BLaER1 treated with 17β-estradiol and CSF1 and Interleukin-3, amounts not matched to agents 10 nM and 100 nM (cell line): Measurements from ENCODE around the gene PINK1.

Experiments used
- H3K27ac ChIP-seq, 11 experiments: shearing (Covaris generic); formaldehyde crosslinking; 2 replicates each; pipeline ENCODE4 v1.8.1; 2022
- H3K27me3 ChIP-seq, 11 experiments: shearing (Covaris generic); formaldehyde crosslinking; 2 replicates each; pipeline ENCODE4 v1.8.1; 2022
- H3K36me3 ChIP-seq, 11 experiments: shearing (Covaris generic); formaldehyde crosslinking; 2 replicates each; pipeline ENCODE4 v1.8.1; 2022
- H3K4me1 ChIP-seq, 10 experiments: shearing (Covaris generic); formaldehyde crosslinking; 2 replicates each; pipeline ENCODE4 v1.8.1; 2022
- H3K4me2 ChIP-seq, 11 experiments: shearing (Covaris generic); formaldehyde crosslinking; 2 replicates each; pipeline ENCODE4 v1.8.1; 2022
- H3K4me3 ChIP-seq, 10 experiments: shearing (Covaris generic); formaldehyde crosslinking; 2 replicates each; pipeline ENCODE4 v1.8.1; 2022
- H3K9ac ChIP-seq, 11 experiments: shearing (Covaris generic); formaldehyde crosslinking; 2 replicates each; pipeline ENCODE4 v1.8.1; 2022
- H3K9me3 ChIP-seq, 11 experiments: shearing (Covaris generic); formaldehyde crosslinking; replicated peaks in 1 of 11; 2 replicates each; pipeline ENCODE4 v1.8.1; 2022
- H4K20me1 ChIP-seq, 11 experiments: shearing (Covaris generic); formaldehyde crosslinking; 2 replicates each; pipeline ENCODE4 v1.8.1; 2022
- Cebpa-rat ChIP-seq, 11 experiments: shearing (Covaris generic); IDR thresholded peaks; 2 replicates each; pipeline ENCODE4 v1.8.1; 2022

The PINK1 gene

DNA sequence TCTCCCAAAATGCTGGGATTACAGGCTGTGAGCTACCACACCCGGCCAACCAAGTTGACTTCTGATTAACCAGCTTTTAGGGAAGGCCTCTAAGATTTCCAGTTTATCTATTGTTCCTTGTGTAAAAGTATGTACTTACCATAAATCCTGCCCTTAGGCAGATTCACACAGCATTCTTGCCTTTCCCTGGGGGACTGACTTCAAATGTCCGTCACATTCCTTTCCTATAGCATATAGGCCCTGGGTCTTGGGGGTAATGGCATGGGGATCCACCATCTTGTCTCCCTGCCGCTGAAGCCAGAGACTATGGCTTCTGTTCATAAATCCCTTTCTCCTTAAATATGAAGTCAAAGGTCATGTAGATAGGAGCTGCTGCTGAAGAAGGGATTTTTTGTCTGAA, 872 bp upstream of the PINK1 start:
- H3K4me2 ChIP-seq = no peak overlapping the region; a peak in 1 of 22 replicates
- H3K9me3 ChIP-seq = peaks cover 23 to 27% (median 26%) of the 10 kb centered on the region in 11 experiments; a peak in 21 of 22 replicates
- H3K4me3 ChIP-seq = no peak overlapping the region
- H3K4me1 ChIP-seq = peaks cover 9 to 12% (median 11%) of the 10 kb centered on the region in 10 experiments
- H4K20me1 ChIP-seq = peaks cover 0 to 26% (median 0%) of the 10 kb centered on the region in 11 experiments; a peak in 4 of 22 replicates
- H3K36me3 ChIP-seq = peaks cover 0 to 9% (median 0%) of the 10 kb centered on the region in 11 experiments; a peak in 4 of 22 replicates
- H3K27me3 ChIP-seq = no peaks in the 10 kb centered on the region
- no peak for TF ChIP-seq Cebpa-rat (IDR thresholded peaks at IDR 0.05)
- H3K27ac ChIP-seq = no peak overlapping the region
- H3K9ac ChIP-seq = no peak overlapping the region

DNA sequence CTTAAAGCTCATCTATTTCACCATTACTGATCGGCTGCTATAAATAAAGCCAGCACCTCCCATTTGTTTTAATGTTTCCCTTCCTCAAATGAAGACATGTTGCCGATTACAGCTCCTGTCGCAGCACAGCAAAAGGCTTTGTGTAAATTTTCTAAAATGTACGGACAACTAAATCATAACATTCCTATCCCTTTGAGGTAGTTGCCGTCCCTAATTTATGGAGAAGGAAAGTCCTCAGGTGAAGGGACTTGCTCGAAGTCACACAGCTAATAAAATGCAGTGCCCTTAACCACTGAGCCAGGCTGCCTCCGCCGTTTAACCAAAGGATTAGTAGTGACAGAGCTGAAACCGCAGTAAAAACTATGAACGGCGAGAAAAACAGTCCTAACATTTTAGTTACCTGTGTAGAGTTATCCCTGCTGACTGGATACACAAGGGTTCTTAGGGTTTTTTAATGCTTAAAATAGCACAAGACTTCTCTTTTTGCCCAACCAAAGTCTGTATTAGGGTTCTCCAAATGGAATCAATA, 871 bp downstream of the PINK1 start:
- TF ChIP-seq Cebpa-rat (IDR thresholded peaks at IDR 0.05) = no peak
- H3K27ac ChIP-seq = peak overlapping the region in 10 of 11 experiments; percentile 19 to 93 (median 84); a peak in 15 of 22 replicates
- H3K9ac ChIP-seq = peak overlapping the region; percentile 84 to 97 (median 91)
- H3K36me3 ChIP-seq = peaks cover 0 to 27% (median 8%) of the 10 kb centered on the region in 11 experiments; a peak in 11 of 22 replicates
- peak overlapping the region; percentile 85 to 99 (median 95) for H3K4me2 ChIP-seq
- H3K4me1 ChIP-seq = peaks cover 9 to 12% (median 11%) of the 10 kb centered on the region in 10 experiments
- H3K9me3 ChIP-seq = peaks cover 8 to 11% (median 9%) of the 10 kb centered on the region in 11 experiments; a peak in 21 of 22 replicates
- H3K4me3 ChIP-seq = peak overlapping the region; percentile 91 to 100 (median 98)
- peaks cover 0 to 35% (median 0%) of the 10 kb centered on the region in 11 experiments; a peak in 4 of 22 replicates for H4K20me1 ChIP-seq
- no peaks in the 10 kb centered on the region for H3K27me3 ChIP-seq

DNA sequence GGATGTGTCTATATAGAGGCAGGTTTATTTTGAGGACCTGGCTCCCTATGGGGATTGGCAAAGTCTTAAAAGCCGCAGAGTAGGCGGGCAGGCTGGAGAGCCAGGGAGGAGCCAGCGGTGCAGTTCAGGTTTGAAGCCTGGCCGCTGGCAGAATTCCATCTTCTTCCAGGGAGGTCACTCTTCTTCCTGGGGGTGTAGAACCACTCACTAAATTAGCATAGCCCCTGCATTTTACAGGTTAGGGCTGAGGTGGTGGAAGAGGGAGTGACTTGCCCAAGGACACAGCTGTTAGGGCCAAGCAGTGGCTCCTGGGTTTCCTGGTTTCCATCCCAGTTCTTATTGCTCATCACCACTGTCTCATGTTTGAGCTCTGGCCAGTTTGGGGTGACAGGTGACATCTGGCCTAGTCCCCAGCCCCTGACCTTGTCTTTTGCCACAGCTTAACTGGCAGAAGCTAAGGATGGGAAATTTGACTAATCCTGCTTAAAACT, 1.4 kb downstream of the PINK1 start:
- TF ChIP-seq Cebpa-rat (IDR thresholded peaks at IDR 0.05) = no peak
- peak overlapping the region; percentile 91 to 100 (median 98) for H3K4me3 ChIP-seq
- H3K4me2 ChIP-seq = peak overlapping the region; percentile 85 to 99 (median 95)
- peaks cover 0 to 32% (median 8%) of the 10 kb centered on the region in 11 experiments; a peak in 11 of 22 replicates for H3K36me3 ChIP-seq
- H3K9ac ChIP-seq = peak overlapping the region; percentile 84 to 97 (median 91); a peak in 20 of 22 replicates
- peak overlapping the region in 5 of 11 experiments; percentile 31 to 93 (median 86); a peak in 6 of 22 replicates for H3K27ac ChIP-seq
- H3K27me3 ChIP-seq = no peaks in the 10 kb centered on the region
- peaks cover 9 to 12% (median 11%) of the 10 kb centered on the region in 10 experiments for H3K4me1 ChIP-seq
- peaks cover 0 to 40% (median 0%) of the 10 kb centered on the region in 11 experiments; a peak in 4 of 22 replicates for H4K20me1 ChIP-seq
- H3K9me3 ChIP-seq = peaks cover 3 to 6% (median 4%) of the 10 kb centered on the region in 11 experiments; a peak in 14 of 22 replicates

DNA sequence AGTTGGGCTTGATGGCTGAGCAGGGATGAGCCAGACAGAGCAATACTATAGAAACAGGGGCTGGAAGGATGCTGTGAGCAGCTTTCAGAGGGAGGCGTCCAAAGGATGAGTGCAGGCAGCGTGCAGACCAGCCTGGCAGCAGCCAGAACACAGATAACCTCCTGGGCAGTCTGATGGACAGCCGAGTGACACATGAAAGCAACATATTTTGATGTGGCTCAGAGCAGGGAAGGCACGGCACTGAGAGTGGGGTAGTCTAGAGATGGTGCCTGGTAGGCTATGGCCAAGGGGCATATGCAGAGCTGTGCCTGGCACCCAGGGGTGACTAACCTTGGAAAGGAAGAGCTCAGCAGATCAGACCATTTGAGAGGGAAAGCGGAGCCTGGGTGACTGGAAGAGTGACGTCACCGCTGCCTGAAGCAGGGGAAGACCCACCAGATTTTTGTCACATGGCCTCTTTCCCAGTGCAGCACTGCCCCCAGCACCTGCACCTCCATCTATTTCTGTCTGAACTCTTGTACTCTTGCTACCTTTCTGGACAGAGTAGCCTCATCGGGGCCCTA, 3.6 kb downstream of the PINK1 start:
- H3K4me3 ChIP-seq = no peak overlapping the region
- peaks cover 0 to 51% (median 3%) of the 10 kb centered on the region in 11 experiments; a peak in 8 of 22 replicates for H4K20me1 ChIP-seq
- peaks cover 9 to 12% (median 11%) of the 10 kb centered on the region in 10 experiments for H3K4me1 ChIP-seq
- H3K4me2 ChIP-seq = no peak overlapping the region
- H3K9ac ChIP-seq = no peak overlapping the region
- H3K9me3 ChIP-seq = no peaks in the 10 kb centered on the region
- H3K27ac ChIP-seq = no peak overlapping the region
- no peaks in the 10 kb centered on the region for H3K27me3 ChIP-seq
- peaks cover 0 to 50% (median 8%) of the 10 kb centered on the region in 11 experiments; a peak in 11 of 22 replicates for H3K36me3 ChIP-seq
- TF ChIP-seq Cebpa-rat (IDR thresholded peaks at IDR 0.05) = no peak

DNA sequence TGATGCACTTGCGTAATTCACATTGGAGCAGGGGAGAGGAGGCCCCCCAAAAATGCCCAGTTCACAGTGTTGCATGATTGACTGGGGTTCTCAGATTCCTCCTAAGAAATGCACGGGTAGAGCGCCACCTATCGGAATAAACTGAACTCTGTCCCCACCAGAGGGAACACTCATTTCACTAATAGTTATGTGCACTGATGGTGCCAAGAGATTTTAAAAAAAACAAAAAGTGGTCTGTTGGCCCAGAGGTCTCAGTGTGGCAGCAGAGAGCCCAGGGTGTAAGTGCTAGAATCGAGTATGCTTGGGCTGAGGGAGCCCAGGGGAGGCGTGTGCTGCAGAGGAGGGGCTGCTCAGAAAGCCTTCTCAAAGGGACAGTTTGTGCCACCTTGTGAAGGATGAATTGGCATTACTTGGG, 6.9 kb downstream of the PINK1 start:
- Histone ChIP-seq H3K4me1 (no peaks in the 10 kb centered on the region), H3K4me2 (no peak overlapping the region), H4K20me1 (peaks cover 0 to 42% (median 6%) of the 10 kb centered on the region in 11 experiments; a peak in 8 of 22 replicates), H3K36me3 (peaks cover 0 to 77% (median 16%) of the 10 kb centered on the region in 11 experiments; a peak in 11 of 22 replicates), H3K9me3 (no peaks in the 10 kb centered on the region), H3K9ac (no peak overlapping the region), H3K27ac (no peak overlapping the region), H3K27me3 (no peaks in the 10 kb centered on the region), H3K4me3 (no peak overlapping the region)
- TF ChIP-seq Cebpa-rat (IDR thresholded peaks at IDR 0.05) = no peak

DNA sequence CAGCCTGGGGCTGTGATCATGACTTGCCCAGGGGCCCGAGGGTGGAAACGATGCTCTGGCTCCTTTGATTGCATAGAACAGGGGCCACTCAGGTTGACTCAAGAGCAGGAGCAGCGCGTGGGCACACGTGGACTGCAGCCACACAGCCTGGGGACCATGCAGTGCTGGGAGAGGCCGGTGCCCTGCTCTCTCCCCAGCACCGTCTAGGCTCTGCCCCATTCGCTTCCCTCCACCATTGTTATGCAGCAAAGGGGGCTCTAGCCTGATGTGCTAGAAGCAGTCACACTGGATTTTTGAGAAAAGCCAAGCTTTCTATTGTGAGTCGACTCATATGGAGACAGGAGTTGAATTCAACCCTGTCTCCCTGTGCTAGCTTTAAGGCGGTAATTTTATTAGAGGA, 8.7 kb downstream of the PINK1 start:
- no peak for TF ChIP-seq Cebpa-rat (IDR thresholded peaks at IDR 0.05)
- Histone ChIP-seq H3K4me3 (no peak overlapping the region), H3K27me3 (no peaks in the 10 kb centered on the region), H3K4me2 (no peak overlapping the region), H3K27ac (no peak overlapping the region), H4K20me1 (peaks cover 0 to 35% (median 6%) of the 10 kb centered on the region in 11 experiments; a peak in 8 of 22 replicates), H3K36me3 (peaks cover 0 to 86% (median 16%) of the 10 kb centered on the region in 11 experiments; a peak in 12 of 22 replicates), H3K4me1 (no peaks in the 10 kb centered on the region), H3K9me3 (no peaks in the 10 kb centered on the region), H3K9ac (no peak overlapping the region)

DNA sequence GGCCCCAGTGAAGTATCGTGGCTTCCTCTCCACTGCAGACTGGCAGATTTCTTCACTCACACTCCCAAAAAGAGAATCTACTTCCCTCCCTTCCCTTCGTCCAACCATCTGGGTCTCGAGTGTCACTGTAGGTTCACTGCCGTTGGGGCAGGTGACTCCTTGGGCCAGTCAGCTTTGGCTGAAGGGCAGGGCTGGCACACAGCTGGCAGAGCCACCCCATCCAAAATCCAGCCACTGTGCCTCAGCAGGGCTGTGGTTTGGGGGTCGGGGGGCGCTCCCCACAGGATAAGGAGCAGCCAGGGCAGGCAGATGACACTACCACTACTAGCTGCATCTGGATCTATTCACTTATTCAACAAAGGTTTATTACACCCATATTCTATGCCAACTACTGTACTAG, 9.8 kb downstream of the PINK1 start:
- Histone ChIP-seq H3K4me3 (no peak overlapping the region), H3K36me3 (peaks cover 0 to 84% (median 13%) of the 10 kb centered on the region in 11 experiments; a peak in 18 of 22 replicates), H3K4me1 (no peaks in the 10 kb centered on the region), H3K27ac (no peak overlapping the region), H3K9ac (no peak overlapping the region), H3K9me3 (no peaks in the 10 kb centered on the region), H4K20me1 (peaks cover 0 to 32% (median 6%) of the 10 kb centered on the region in 11 experiments; a peak in 8 of 22 replicates), H3K27me3 (no peaks in the 10 kb centered on the region), H3K4me2 (no peak overlapping the region)
- TF ChIP-seq Cebpa-rat (IDR thresholded peaks at IDR 0.05) = no peak

DNA sequence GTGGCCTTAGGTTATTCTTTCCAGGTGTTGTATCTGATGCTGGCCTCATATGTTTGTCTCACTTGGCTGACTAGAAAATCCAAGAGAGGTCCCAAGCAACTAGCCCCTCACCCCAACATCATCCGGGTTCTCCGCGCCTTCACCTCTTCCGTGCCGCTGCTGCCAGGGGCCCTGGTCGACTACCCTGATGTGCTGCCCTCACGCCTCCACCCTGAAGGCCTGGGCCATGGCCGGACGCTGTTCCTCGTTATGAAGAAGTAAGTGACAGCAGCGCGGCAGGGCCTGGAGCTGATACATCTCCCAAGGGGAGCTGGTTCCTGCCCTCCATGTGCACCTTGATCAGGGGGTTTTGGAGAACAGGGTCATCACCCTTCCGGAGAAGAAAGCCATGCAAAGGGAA, 11.2 kb downstream of the PINK1 start:
- H3K36me3 ChIP-seq = peaks cover 13 to 84% (median 26%) of the 10 kb centered on the region in 11 experiments
- no peaks in the 10 kb centered on the region for H3K4me1 ChIP-seq
- no peaks in the 10 kb centered on the region for H3K27me3 ChIP-seq
- H3K9me3 ChIP-seq = no peaks in the 10 kb centered on the region
- H4K20me1 ChIP-seq = peaks cover 0 to 30% (median 7%) of the 10 kb centered on the region in 11 experiments; a peak in 11 of 22 replicates
- H3K27ac ChIP-seq = no peak overlapping the region
- H3K4me2 ChIP-seq = no peak overlapping the region
- no peak overlapping the region for H3K4me3 ChIP-seq
- H3K9ac ChIP-seq = no peak overlapping the region
- no peak for TF ChIP-seq Cebpa-rat (IDR thresholded peaks at IDR 0.05)

DNA sequence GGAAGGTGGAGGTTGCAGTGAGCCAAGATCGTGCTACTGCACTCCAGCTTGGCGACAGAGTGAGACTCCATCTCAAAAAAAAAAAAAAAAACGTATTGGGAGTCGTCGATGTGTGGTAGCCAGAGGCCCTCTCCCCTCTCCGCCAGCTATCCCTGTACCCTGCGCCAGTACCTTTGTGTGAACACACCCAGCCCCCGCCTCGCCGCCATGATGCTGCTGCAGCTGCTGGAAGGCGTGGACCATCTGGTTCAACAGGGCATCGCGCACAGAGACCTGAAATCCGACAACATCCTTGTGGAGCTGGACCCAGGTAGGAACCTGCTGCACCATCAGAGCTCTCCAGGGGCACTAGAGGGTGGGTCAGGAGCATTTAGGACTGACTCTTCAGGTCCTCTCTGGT, 12.2 kb downstream of the PINK1 start:
- Histone ChIP-seq H3K9ac (no peak overlapping the region), H3K27ac (no peak overlapping the region), H3K36me3 (peaks cover 21 to 86% (median 35%) of the 10 kb centered on the region in 11 experiments), H3K27me3 (no peaks in the 10 kb centered on the region), H3K4me3 (no peak overlapping the region), H3K9me3 (no peaks in the 10 kb centered on the region), H3K4me1 (no peaks in the 10 kb centered on the region), H3K4me2 (no peak overlapping the region), H4K20me1 (peaks cover 0 to 34% (median 8%) of the 10 kb centered on the region in 11 experiments; a peak in 11 of 22 replicates)
- TF ChIP-seq Cebpa-rat (IDR thresholded peaks at IDR 0.05) = no peak
